Activated effector memory CD4-positive, alpha-beta T cell treated with Interleukin-2 at 50 U/mL for 16 hours (primary cell): Measurements from ENCODE around the gene EYA3.

ENCODE experiments used
- DNase-seq: peaks from one replicate; pipeline ENCODE4 v3.0.0-alpha.2; 2020

Gene EYA3

DNA sequence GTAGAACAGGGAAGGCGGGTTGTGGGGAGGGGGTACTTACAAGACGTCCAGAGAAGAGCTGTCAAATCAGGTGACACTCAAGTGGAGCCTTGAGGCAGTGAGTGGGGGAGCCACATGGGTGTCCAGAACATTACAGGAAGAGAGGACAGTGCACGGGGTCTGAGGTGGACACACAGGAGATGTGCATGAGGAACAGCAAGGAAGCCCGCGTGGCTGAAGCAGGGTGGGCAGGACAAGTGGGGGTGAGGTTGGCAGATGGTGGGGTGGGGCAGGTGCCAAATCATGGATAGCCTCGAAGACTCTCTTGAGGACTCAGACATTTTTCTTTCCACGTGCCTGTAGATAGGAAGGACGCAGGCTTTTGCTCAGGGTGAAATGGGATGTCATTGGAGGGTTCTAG is 152.7 kb downstream of the EYA3 start:
- DNase-seq, result no peak

DNA sequence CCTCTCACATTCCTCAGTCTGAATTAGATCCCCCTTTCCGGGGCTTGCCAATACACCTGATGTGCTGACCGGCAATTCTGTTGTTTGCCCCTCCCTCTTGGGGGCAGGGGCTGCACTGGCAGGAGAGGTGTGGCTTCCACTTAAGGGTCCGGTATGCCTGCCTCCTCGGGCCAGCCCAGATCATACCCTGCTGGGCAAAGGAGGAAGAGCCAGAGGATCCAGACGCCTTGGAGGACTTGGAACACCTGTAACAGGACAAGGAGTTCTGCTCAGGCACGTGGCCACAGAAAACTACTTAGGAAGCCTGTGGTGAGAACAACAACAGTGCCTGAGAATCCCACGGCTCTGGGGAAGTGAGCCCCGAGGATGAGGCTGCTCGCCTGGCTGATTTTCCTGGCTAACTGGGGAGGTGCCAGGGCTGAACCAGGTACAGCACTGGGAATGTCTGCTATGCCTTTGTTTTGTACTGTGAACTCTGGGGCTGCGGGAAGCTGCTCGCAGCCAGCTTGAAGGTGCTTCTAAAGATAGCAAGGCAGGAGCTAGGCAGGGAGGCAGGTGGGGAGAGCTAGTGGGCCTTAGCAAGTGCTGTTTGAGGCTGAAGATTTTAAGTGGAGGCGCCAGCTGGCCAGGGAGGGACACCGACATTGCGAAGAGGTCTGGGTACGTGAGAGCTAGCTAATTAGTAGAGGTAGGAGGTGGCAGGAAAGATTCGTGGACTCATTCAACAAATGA is 153.4 kb downstream of the EYA3 start, which contains the start of gene SMPDL3B:
TSS of gene SMPDL3B (plus strand) at position 183 of the 732 bp plus-strand sequence. CDS start at position 367, 184 bp downstream.
- DNase-seq, result no peak

DNA sequence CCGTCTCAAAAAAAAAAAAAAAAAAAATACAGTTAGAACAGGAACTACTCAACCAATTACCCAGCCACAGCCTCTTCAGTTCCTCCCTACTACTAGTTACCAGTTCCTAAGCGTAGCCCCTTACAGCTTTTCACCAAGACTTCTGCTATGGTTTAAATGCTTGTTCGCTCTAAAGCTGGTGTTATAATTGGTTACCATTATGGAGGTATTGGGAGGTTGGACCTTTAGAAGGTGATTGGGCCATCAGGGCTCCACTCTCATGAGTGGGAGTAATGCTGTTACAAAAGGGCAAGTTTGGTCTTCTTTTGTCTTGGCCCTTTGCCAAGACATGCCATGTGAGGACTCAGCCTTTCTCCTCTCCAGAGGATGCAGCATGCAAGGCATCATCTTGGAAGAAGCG is 156.7 kb downstream of the EYA3 start:
- DNase-seq, result no peak

DNA sequence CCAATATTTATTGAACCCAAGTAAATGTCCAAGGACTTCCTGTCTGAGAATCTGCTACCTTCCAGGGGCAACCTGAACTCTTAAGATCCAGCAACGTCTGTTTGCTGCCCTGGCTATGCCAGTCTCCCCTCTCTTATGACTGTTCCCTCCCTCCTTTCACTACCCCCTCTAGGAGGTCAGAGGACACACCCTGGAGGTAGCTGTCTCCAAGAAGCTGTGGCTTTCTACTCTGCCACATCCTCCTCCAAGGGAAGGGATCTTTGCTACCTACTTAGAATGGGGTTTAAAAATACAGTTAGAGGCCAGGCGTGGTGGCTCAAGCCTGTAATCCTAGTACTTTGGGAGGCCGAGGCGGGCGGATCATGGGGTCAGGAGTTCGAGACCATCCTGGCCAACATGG is 157.2 kb downstream of the EYA3 start:
- DNase-seq, result no peak

DNA sequence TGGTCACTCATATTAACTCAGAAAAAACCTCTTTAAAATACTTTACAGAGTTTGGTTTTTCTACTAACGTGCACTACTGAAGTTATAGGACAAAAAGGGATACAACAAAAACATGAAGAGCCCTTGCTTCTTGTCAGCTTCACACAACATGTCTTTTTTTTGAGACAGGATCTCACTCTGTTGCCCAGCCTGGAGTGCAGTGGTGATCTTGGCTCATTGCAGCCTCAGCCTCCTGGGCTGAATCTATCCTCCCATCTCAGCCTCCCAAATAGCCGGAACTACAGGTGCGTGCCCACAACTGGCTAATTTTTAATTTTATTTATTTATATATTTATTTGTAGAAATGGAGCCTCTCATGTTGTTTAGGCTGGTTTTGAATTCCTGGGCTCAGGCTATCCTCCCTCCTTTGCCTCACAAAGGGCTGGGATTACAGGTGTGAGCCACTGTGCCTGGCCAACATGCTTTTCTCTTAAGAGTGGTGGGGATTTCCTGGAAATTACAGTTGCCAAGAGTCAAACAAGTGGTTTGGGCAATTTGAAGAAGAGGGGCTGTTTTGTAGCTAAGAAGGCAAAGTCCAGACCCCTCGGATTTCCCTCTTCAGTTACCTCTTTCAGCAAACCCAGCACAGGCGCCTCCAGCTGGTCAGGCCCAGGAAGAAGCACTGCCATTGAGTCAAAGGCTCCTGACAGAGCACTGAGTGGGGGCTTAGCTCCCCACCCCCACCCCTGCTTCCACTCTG is 160.0 kb downstream of the EYA3 start:
- no peak for DNase-seq

DNA sequence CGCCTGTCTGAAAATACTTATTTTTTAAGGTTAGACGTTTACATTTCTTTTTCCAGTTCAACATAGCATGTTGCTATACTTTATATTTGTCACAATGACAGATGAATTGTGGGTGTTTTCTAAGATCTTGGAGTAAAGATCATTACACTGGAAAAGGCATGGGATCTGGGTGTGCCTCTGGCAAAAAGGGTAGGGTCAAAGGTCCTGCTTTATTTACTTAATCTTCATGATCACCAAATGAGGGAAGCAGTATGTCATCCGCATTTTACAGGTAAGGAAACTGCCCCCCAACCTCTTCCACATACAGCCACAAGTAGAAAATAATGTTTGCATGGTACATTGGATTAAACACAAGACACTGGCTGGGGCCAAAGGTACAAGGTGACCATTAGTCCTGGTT is 166.1 kb downstream of the EYA3 start:
- DNase-seq, result no peak
